Ishikawa (cell line): ENCODE data around the gene LRRC10.

Source experiments
- EP300 ChIP-seq: IDR thresholded peaks from 2 replicates; pipeline ENCODE4 v1.6.1; 2012; ENCODE audit warnings: borderline replicate concordance
- NFIC ChIP-seq: IDR thresholded peaks from 2 replicates; pipeline ENCODE4 v1.6.1; 2012

DNA sequence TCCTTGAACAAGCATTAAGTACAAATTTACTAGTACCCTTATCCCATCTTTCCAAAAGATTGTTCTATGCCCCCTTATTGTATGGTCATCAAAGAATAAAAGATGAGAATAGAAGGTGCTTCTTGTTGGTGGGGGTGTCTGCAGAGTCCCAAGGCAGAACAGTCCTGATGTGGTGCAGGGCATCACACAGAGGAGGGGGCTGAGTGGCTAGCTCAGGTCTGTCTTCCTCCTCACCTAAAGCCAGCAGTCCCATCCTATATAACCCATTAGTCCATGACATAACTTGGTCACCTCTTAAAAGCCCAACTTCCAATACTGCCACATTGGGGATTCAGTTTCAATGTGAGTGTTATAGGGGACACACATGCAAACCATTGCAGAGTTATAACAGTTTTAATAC lies 9.9 kb downstream of the LRRC10 start:
- TF ChIP-seq NFIC (no peak), EP300 (no peak)
